SK-N-SH (cell line): ENCODE results near the gene TERT. TPM values are rescaled to one million over a fixed set of nuclear protein-coding genes. Genes with fewer than 3 reads are reported as not detected.

Experiments
- CTCF ChIA-PET: fragments of 300-600, 350-600 bp; formaldehyde crosslinking; extraction: SDS; loops from one replicate; lab custom pipeline; 2021; lab: Yijun Ruan, JAX
- POLR2A ChIA-PET: fragments of 350-600 bp; sonication (Branson Sonifier 250); formaldehyde crosslinking; extraction: SDS; loops from one replicate; lab custom pipeline; 2020; ENCODE audit warnings: antibody characterized with exemption, inconsistent platforms; lab: Yijun Ruan, JAX
- DNase-seq: peaks from one replicate; pipeline ENCODE4 v3.0.0; 2012
- H2AFZ ChIP-seq: fragments of 200-600 bp; sonication (generic); 2 replicates; pipeline ENCODE4 v1.8.1; 2016; ENCODE audit warnings: antibody characterized with exemption, mild to moderate bottlenecking, low read depth
- H3F3A ChIP-seq: fragments of 200-600 bp; sonication (generic); replicated peaks from 2 replicates; pipeline ENCODE3; 2016; ENCODE audit warnings: antibody characterized with exemption, mild to moderate bottlenecking; ENCODE audit not compliant: insufficient read depth
- H3K27ac ChIP-seq, 2 experiments: fragments of 200-500 bp in 1 of 2; fragments of 200-600 bp in 1 of 2; sonication (Bioruptor generic) in 1 of 2; sonication (generic), shearing (Covaris generic) in 1 of 2; 2 replicates each; pipeline versions ENCODE4 v1.5.1 to v1.6.1; 2014 to 2016; ENCODE audit warnings: low read depth in 2 of 2, inconsistent platforms in 1 of 2, low read length in 1 of 2, mild to moderate bottlenecking in 1 of 2, mixed read lengths in 1 of 2
- H3K27me3 ChIP-seq: fragments of 200-600 bp; sonication (generic), shearing (Covaris generic); 2 replicates; pipeline ENCODE4 v1.6.1; 2016; ENCODE audit warnings: mixed run types; ENCODE audit not compliant: insufficient read depth
- H3K36me3 ChIP-seq, 2 experiments: fragments of 200-500 bp in 1 of 2; fragments of 200-600 bp in 1 of 2; sonication (Bioruptor generic) in 1 of 2; sonication (generic) in 1 of 2; replicated peaks in 1 of 2; 2 replicates each; pipeline versions ENCODE3 to v1.5.1; 2014 to 2016; ENCODE audit warnings: low read length in 1 of 2, mild to moderate bottlenecking in 1 of 2; ENCODE audit not compliant: insufficient read depth in 2 of 2, control insufficient read depth in 1 of 2
- H3K4me1 ChIP-seq, 2 experiments: fragments of 200-500 bp in 1 of 2; fragments of 200-600 bp in 1 of 2; sonication (Bioruptor generic) in 1 of 2; sonication (generic), shearing (Covaris generic) in 1 of 2; 2 replicates each; pipeline versions ENCODE4 v1.5.1 to v1.6.1; 2014 to 2016; ENCODE audit warnings: low read depth in 1 of 2, low read length in 1 of 2, mixed run types in 1 of 2; ENCODE audit not compliant: insufficient read depth in 2 of 2, control insufficient read depth in 1 of 2
- H3K4me2 ChIP-seq: fragments of 200-600 bp; sonication (generic), shearing (Covaris generic); 2 replicates; pipeline ENCODE4 v1.6.1; 2017; ENCODE audit warnings: mixed run types
- H3K4me3 ChIP-seq, 2 experiments: fragments of 200-500 bp in 1 of 2; fragments of 200-600 bp in 1 of 2; sonication (Bioruptor generic) in 1 of 2; sonication (generic), shearing (Covaris generic) in 1 of 2; 2 replicates each; pipeline versions ENCODE4 v1.5.1 to v1.8.1; 2014 to 2016; ENCODE audit warnings: low read depth in 2 of 2, inconsistent platforms in 1 of 2, low read length in 1 of 2, mild to moderate bottlenecking in 1 of 2, mixed read lengths in 1 of 2, moderate library complexity in 1 of 2
- H3K79me2 ChIP-seq: fragments of 200-600 bp; sonication (generic); 2 replicates; pipeline ENCODE4 v1.8.1; 2017; ENCODE audit warnings: mild to moderate bottlenecking; ENCODE audit not compliant: insufficient read depth
- H3K9ac ChIP-seq: fragments of 200-600 bp; sonication (generic); 2 replicates; pipeline ENCODE4 v1.6.1; 2017; ENCODE audit warnings: mixed run types
- H3K9me2 ChIP-seq: fragments of 200-600 bp; sonication (generic); 2 replicates; pipeline ENCODE4 v1.6.1; 2017; ENCODE audit warnings: mixed run types
- H3K9me3 ChIP-seq: fragments of 200-600 bp; sonication (generic); 2 replicates; pipeline ENCODE4 v1.6.1; 2017; ENCODE audit warnings: mixed run types, mild to moderate bottlenecking, moderate library complexity
- H4K20me1 ChIP-seq: fragments of 200-600 bp; sonication (generic); 2 replicates; pipeline ENCODE4 v1.6.1; 2017; ENCODE audit warnings: mild to moderate bottlenecking, mixed run types; ENCODE audit not compliant: insufficient read depth
- CHD2 ChIP-seq: fragments of 150-350 bp; IDR thresholded peaks from 2 replicates; pipeline ENCODE4 v1.6.1; 2018; ENCODE audit warnings: low read length; ENCODE audit not compliant: partially characterized antibody
- ELF1 ChIP-seq: IDR thresholded peaks from 2 replicates; pipeline ENCODE4 v1.4.0; 2012
- EP300 ChIP-seq, 2 experiments: IDR thresholded peaks; 2 replicates each; pipeline versions ENCODE4 v1.4.0 to v1.6.1; 2012; ENCODE audit warnings: borderline replicate concordance in 1 of 2, low read depth in 1 of 2, low read length in 1 of 2
- EZH2phosphoT487 ChIP-seq: fragments of 200-600 bp; sonication (generic); IDR thresholded peaks from 2 replicates; pipeline ENCODE4 v1.6.1; 2017; ENCODE audit warnings: low read depth, mixed run types, mild to moderate bottlenecking, antibody characterized with exemption, moderate library complexity, borderline replicate concordance
- JUND ChIP-seq: IDR thresholded peaks from 2 replicates; pipeline ENCODE4 v1.4.0; 2012
- MAX ChIP-seq: IDR thresholded peaks from 2 replicates; pipeline ENCODE4 v1.4.0; 2012; ENCODE audit warnings: low read depth
- MEF2A ChIP-seq: IDR thresholded peaks from 2 replicates; pipeline ENCODE4 v1.4.0; 2012; ENCODE audit warnings: low read depth, borderline replicate concordance
- NFIC ChIP-seq: IDR thresholded peaks from 2 replicates; pipeline ENCODE4 v1.4.0; 2012; ENCODE audit warnings: borderline replicate concordance
- PBX3 ChIP-seq: IDR thresholded peaks from 2 replicates; pipeline ENCODE4; 2012
- POLR2AphosphoS5 ChIP-seq: IDR thresholded peaks from 2 replicates; pipeline ENCODE4 v1.6.1; 2012; ENCODE audit warnings: low read depth, low read length
- RAD21 ChIP-seq: IDR thresholded peaks from 2 replicates; pipeline ENCODE4 v1.6.1; 2012; ENCODE audit warnings: mild to moderate bottlenecking, low read length
- RCOR1 ChIP-seq: fragments of 150-350 bp; IDR thresholded peaks from 2 replicates; pipeline ENCODE4 v1.6.1; 2017; ENCODE audit warnings: antibody characterized with exemption, low read length
- REST ChIP-seq: IDR thresholded peaks from 2 replicates; pipeline ENCODE4 v1.6.1; 2012; ENCODE audit warnings: mild to moderate bottlenecking, low read depth, low read length, moderate library complexity
- RFX5 ChIP-seq: IDR thresholded peaks from 2 replicates; pipeline ENCODE4 v1.6.1; 2012; ENCODE audit warnings: mild to moderate bottlenecking, improper control_type of control experiment, low read length
- RXRA ChIP-seq: IDR thresholded peaks from 2 replicates; pipeline ENCODE4 v1.4.0; 2012; ENCODE audit warnings: low read depth, mild to moderate bottlenecking, borderline replicate concordance
- SMC3 ChIP-seq: IDR thresholded peaks from 2 replicates; pipeline ENCODE4 v1.6.1; 2012; ENCODE audit warnings: low read depth, low read length, improper control_type of control experiment
- TAF1 ChIP-seq: IDR thresholded peaks from 2 replicates; pipeline ENCODE4 v1.6.1; 2012; ENCODE audit warnings: low read depth, mild to moderate bottlenecking, low read length, moderate library complexity, borderline replicate concordance
- TCF12 ChIP-seq: IDR thresholded peaks from 2 replicates; pipeline ENCODE4 v1.4.0; 2012
- TEAD4 ChIP-seq: IDR thresholded peaks from 2 replicates; pipeline ENCODE4 v1.4.0; 2012; ENCODE audit warnings: mild to moderate bottlenecking, borderline replicate concordance; ENCODE audit not compliant: insufficient read depth
- USF1 ChIP-seq: IDR thresholded peaks from 2 replicates; pipeline ENCODE4 v1.4.0; 2012; ENCODE audit warnings: low read depth, borderline replicate concordance
- USF2 ChIP-seq: fragments of 150-350 bp; IDR thresholded peaks from 2 replicates; pipeline ENCODE4 v1.6.1; 2017; ENCODE audit warnings: antibody characterized with exemption, low read length, low read depth, borderline replicate concordance
- YY1 ChIP-seq: IDR thresholded peaks from 2 replicates; pipeline ENCODE4 v1.4.0; 2012; ENCODE audit warnings: low read depth, mild to moderate bottlenecking
- WGBS: methylation state at CpG from one replicate; pipeline ENCODE4 v1.1.6; 2017; ENCODE audit warnings: low lambda C conversion rate; 5-methylcytosine and 5-hydroxymethylcytosine counted together
- polyA plus RNA-seq, 3 experiments: library from polyadenylated mRNA; depleted of rRNA; stranded (reverse); fragments of >200 nt; gene quantifications; 2 replicates each; pipeline ENCODE4 v1.2.3, GENCODE V29; 2012

TERT gene
- polyA plus RNA-seq, 1 of the 3 experiments (the other 2 are of a cell fraction) = 2.4 TPM

- TF ChIP-seq USF1 (no peak), RXRA (no peak), ELF1 (no peak), RFX5 (no peak), RCOR1 (no peak), PBX3 (no peak), MEF2A (no peak), JUND (no peak)
- Histone ChIP-seq H3K4me2 (no peak overlapping the region), H3K9ac (no peak overlapping the region), H3K4me3 (no peak overlapping the region), H3K79me2 (no peaks in the 10 kb centered on the region), H3K27ac (no peak overlapping the region), H3K36me3 (no peaks in the 10 kb centered on the region), H3F3A (no peaks in the 10 kb centered on the region), H3K4me1 (peaks cover 0 to 2% of the 10 kb centered on the region in 2 experiments; a peak in 1 of 4 replicates), H3K27me3 (peaks cover 39% of the 10 kb centered on the region; the same call in 1 of the 2 replicates), H2AFZ (no peak overlapping the region), H3K9me3 (peaks cover 8% of the 10 kb centered on the region; the same call in 1 of the 2 replicates), H4K20me1 (no peaks in the 10 kb centered on the region), H3K9me2 (no peaks in the 10 kb centered on the region)
- WGBS = 52% methylated on average over 16 of the region's 17 CpGs
- DNase-seq = no peak
- POLR2A ChIA-PET = no interaction called here
- CTCF ChIA-PET = interaction anchor here (0.6 kb wide), 2 partner anchors 9 to 31 kb away, joined by 3 read pairs; no protein-coding TSS in a partner anchor
Observed at GRCh38 chr5:1299961-1300360, 5.1 kb upstream of the TERT start.

GRCh38 chr5:1299511-1299850 is 4.6 kb upstream of the TERT start:
- Histone ChIP-seq H3K9ac (no peak overlapping the region), H3K4me1 (peaks cover 0 to 2% of the 10 kb centered on the region in 2 experiments; a peak in 1 of 4 replicates), H3K79me2 (no peaks in the 10 kb centered on the region), H2AFZ (no peak overlapping the region), H3K4me2 (no peak overlapping the region), H3K4me3 (no peak overlapping the region), H3K27ac (no peak overlapping the region), H3K27me3 (peaks cover 39% of the 10 kb centered on the region; the same call in 1 of the 2 replicates), H3F3A (no peaks in the 10 kb centered on the region), H3K9me2 (no peaks in the 10 kb centered on the region), H3K9me3 (peaks cover 8% of the 10 kb centered on the region; the same call in 1 of the 2 replicates), H3K36me3 (no peaks in the 10 kb centered on the region), H4K20me1 (no peaks in the 10 kb centered on the region)
- CTCF ChIA-PET = interaction anchor here (0.6 kb wide), 1 partner anchor 9 kb away, joined by 3 read pairs; no protein-coding TSS in a partner anchor
- DNase-seq = no peak
- POLR2A ChIA-PET = no interaction called here
- no peak for TF ChIP-seq NFIC
- no peak for TF ChIP-seq REST
- no peak for TF ChIP-seq SMC3
- TF ChIP-seq RAD21 = no peak
- no peak for TF ChIP-seq POLR2AphosphoS5
- TF ChIP-seq TCF12 = no peak
- TF ChIP-seq MAX = no peak
- no peak for TF ChIP-seq EP300 (IDR thresholded peaks at IDR 0.05; ENCODE audit: borderline replicate concordance in 1 of 2, low read depth in 1 of 2, low read length in 1 of 2)
- no peak for TF ChIP-seq TAF1
- no peak for TF ChIP-seq USF2
- TF ChIP-seq EZH2phosphoT487 = no peak
- no peak for TF ChIP-seq ELF1
- no peak for TF ChIP-seq TEAD4
- no peak for TF ChIP-seq CHD2
- TF ChIP-seq JUND = no peak
- no peak for TF ChIP-seq YY1
- TF ChIP-seq RCOR1 = no peak
- 57% methylated on average over 2 of the region's 9 CpGs for WGBS
